Measurements from ENCODE around the gene ITPRID1.

ITPRID1 gene

DNA sequence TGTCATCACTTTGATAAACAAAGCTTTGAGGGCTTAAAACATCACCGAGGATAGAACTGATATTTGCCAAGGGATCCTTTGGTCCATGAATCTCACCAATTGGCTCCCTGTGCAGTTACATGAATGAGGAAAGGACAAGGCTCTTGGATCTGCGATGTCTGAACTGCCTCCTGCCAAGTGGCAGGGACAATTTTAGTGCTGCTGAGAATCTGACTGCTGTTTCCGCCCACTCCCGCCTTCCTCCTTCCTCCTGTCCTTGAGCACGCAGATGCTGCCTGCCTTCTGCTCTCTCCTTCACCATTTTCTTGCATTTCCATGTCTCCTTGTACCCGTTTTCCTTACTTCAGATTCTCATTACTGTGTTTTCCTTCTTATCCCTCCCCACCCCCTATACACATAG, 26.8 kb upstream of the ITPRID1 start:
- Histone ChIP-seq H3K27me3 (ENCODE audit: control insufficient read depth, insufficient read depth, low read length) (no peaks in the 10 kb centered on the region), H3K27ac (ENCODE audit: low read length) (no peak overlapping the region), H3K9me3 (ENCODE audit: control insufficient read depth, insufficient read depth, low read length) (no peaks in the 10 kb centered on the region; the same call in 1 of the 2 replicates), H3K4me1 (ENCODE audit: control insufficient read depth, insufficient read depth, low read length) (no peaks in the 10 kb centered on the region), H3K36me3 (ENCODE audit: control insufficient read depth, insufficient read depth, low read length) (no peaks in the 10 kb centered on the region), H3K4me3 (ENCODE audit: low read length) (no peak overlapping the region)
- DNase-seq (ENCODE audit: low read depth, low spot score): no peak
- WGBS (ENCODE audit: insufficient coverage, insufficient read length): no CpG with 5 or more reads among the region's 6 CpGs

DNA sequence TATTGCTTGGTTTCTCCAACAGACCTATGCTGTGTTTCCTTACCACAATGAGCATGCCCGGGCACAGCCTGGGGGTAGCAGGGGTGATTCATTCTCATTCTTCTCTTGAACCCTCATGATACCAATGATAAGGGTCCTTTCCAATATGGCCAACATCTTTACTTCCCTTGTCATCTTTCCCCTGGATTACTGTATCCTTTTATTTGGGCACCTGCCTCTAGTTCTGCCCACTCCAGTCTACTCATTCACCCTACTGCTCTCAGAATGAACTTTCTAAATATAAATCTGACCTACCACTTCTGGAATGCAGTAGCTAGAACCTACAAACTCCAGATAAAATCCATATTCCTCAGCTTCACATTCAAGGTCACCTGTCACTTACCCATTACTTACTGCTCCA, 26.4 kb upstream of the ITPRID1 start:
- H3K36me3 ChIP-seq (ENCODE audit: control insufficient read depth, insufficient read depth, low read length): no peaks in the 10 kb centered on the region
- H3K9me3 ChIP-seq (ENCODE audit: control insufficient read depth, insufficient read depth, low read length): no peaks in the 10 kb centered on the region; the same call in 1 of the 2 replicates
- H3K27me3 ChIP-seq (ENCODE audit: control insufficient read depth, insufficient read depth, low read length): no peaks in the 10 kb centered on the region
- DNase-seq (ENCODE audit: low read depth, low spot score): no peak
- no peak overlapping the region for H3K27ac ChIP-seq (ENCODE audit: low read length)
- no peak overlapping the region for H3K4me3 ChIP-seq (ENCODE audit: low read length)
- H3K4me1 ChIP-seq (ENCODE audit: control insufficient read depth, insufficient read depth, low read length): no peaks in the 10 kb centered on the region
- no CpG with 5 or more reads among the region's 1 CpG for WGBS (ENCODE audit: insufficient coverage, insufficient read length)

DNA sequence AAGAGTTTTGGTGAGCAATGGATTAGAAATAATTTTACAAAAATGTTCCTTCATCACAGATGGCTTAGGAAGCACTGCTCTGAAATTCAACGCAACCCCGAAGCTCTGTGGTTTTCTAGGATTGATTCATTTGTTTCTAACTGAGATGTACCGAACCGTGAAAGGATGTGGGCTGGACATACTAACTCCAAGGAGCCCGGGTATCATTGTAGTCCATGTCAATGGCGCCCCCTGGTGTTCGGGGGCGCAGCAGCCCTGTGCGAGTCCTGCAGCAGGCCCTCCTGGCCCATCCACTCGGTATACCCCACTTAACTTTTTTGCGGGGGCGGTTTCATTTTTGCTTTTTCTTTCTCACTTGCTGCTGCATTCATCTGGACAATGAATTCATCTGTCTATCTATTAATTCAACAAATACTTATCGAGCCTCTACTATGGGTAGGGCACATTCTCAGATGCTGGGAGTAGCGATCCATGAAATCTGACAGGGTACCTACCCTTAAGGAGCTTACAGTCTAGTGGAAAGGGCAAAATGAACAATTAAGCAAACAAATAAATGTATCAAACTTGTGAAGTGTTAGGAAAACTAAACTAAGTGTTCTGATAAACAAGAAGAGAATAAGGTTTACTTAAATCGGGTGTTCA, 25.2 kb upstream of the ITPRID1 start:
- Histone ChIP-seq H3K27ac (ENCODE audit: low read length) (no peak overlapping the region), H3K27me3 (ENCODE audit: control insufficient read depth, insufficient read depth, low read length) (no peaks in the 10 kb centered on the region), H3K9me3 (ENCODE audit: control insufficient read depth, insufficient read depth, low read length) (no peaks in the 10 kb centered on the region; the same call in 1 of the 2 replicates), H3K4me1 (ENCODE audit: control insufficient read depth, insufficient read depth, low read length) (no peaks in the 10 kb centered on the region), H3K36me3 (ENCODE audit: control insufficient read depth, insufficient read depth, low read length) (no peaks in the 10 kb centered on the region), H3K4me3 (ENCODE audit: low read length) (no peak overlapping the region)
- WGBS (ENCODE audit: insufficient coverage, insufficient read length): no CpG with 5 or more reads among the region's 15 CpGs
- peak; percentile 61 for DNase-seq (ENCODE audit: low read depth, low spot score)

DNA sequence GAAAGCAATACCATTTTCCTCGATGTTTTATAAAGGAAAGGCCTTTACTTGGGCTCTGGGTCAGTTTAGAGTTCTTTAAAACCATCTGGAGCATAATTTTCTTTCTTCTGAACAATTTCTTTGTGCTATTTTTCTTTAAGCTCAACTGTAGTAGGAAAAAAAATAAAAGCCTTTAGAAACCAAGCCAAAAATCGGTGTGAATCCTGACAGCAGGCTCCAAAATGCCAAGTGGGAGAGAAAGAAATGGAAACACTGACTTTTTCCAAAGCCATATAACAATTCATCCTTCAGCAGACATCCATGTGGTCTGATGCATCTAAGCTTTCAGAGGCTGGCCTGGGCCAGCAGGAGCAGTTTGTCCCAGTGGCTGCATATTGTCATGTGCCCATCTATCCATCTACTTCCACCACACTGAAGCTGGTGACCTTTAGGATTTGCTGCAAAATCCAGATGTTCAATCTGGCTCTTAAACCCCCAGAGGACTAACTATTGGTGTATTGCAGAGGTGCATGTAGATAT, 23.0 kb upstream of the ITPRID1 start:
- Histone ChIP-seq H3K4me1 (ENCODE audit: control insufficient read depth, insufficient read depth, low read length) (no peaks in the 10 kb centered on the region), H3K9me3 (ENCODE audit: control insufficient read depth, insufficient read depth, low read length) (no peaks in the 10 kb centered on the region; the same call in 1 of the 2 replicates), H3K36me3 (ENCODE audit: control insufficient read depth, insufficient read depth, low read length) (no peaks in the 10 kb centered on the region), H3K27me3 (ENCODE audit: control insufficient read depth, insufficient read depth, low read length) (no peaks in the 10 kb centered on the region), H3K4me3 (ENCODE audit: low read length) (no peak overlapping the region), H3K27ac (ENCODE audit: low read length) (no peak overlapping the region)
- no peak for DNase-seq (ENCODE audit: low read depth, low spot score)
- no CpG with 5 or more reads among the region's 2 CpGs for WGBS (ENCODE audit: insufficient coverage, insufficient read length)

DNA sequence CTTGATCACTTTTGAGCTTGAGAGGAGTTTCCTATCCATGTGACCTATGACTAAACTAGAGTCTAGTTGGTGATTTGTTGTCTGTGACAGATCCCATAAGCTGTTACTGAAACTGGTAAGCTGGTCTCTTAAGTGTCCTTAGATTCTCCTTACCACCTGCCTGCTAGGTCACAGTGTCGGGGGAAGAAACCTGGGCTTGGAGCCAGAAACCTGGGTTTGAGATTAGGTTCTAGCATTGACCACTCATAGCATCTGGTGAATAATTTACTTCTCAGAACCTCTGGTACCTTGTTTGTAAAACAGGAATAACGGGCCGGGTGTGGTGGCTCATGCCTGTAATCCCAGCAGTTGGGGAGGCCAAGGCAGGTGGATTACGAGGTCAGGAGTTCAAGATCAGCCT, 21.8 kb upstream of the ITPRID1 start:
- no peaks in the 10 kb centered on the region for H3K9me3 ChIP-seq (ENCODE audit: control insufficient read depth, insufficient read depth, low read length)
- WGBS (ENCODE audit: insufficient coverage, insufficient read length): no CpG with 5 or more reads among the region's 4 CpGs
- no peak overlapping the region for H3K4me3 ChIP-seq (ENCODE audit: low read length)
- H3K36me3 ChIP-seq (ENCODE audit: control insufficient read depth, insufficient read depth, low read length): no peaks in the 10 kb centered on the region
- no peaks in the 10 kb centered on the region for H3K27me3 ChIP-seq (ENCODE audit: control insufficient read depth, insufficient read depth, low read length)
- no peak overlapping the region for H3K27ac ChIP-seq (ENCODE audit: low read length)
- no peak for DNase-seq (ENCODE audit: low read depth, low spot score)
- no peaks in the 10 kb centered on the region for H3K4me1 ChIP-seq (ENCODE audit: control insufficient read depth, insufficient read depth, low read length)

DNA sequence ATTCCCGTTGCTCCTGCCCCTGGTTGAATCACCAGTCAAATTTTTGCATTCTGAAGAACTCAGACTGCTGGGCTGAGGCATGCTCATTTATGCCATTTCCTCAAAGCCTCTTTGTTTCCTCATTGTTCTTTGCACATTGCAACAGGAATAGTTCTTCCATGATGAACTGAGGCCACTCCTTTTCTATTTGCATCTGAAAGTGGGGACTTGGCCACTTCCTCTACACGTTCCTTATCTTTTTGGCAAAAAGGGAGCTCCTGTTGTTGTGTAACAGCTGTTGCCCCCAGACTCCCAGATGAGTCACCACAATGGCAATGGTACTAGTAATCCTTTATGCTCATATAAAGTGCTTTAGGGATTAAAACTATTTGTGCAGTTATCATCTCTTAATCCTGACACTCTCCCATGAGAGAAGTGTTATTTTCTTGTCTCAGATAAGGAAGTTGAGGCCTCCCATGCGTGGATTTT, 20.1 kb upstream of the ITPRID1 start:
- Histone ChIP-seq H3K27me3 (ENCODE audit: control insufficient read depth, insufficient read depth, low read length) (no peaks in the 10 kb centered on the region; the same call in 1 of the 2 replicates), H3K4me1 (ENCODE audit: control insufficient read depth, insufficient read depth, low read length) (no peaks in the 10 kb centered on the region), H3K4me3 (ENCODE audit: low read length) (no peak overlapping the region), H3K27ac (ENCODE audit: low read length) (no peak overlapping the region), H3K36me3 (ENCODE audit: control insufficient read depth, insufficient read depth, low read length) (no peaks in the 10 kb centered on the region), H3K9me3 (ENCODE audit: control insufficient read depth, insufficient read depth, low read length) (no peaks in the 10 kb centered on the region)
- DNase-seq (ENCODE audit: low read depth, low spot score): peak; percentile 22
- WGBS (ENCODE audit: insufficient coverage, insufficient read length): no CpG with 5 or more reads among the region's 3 CpGs

DNA sequence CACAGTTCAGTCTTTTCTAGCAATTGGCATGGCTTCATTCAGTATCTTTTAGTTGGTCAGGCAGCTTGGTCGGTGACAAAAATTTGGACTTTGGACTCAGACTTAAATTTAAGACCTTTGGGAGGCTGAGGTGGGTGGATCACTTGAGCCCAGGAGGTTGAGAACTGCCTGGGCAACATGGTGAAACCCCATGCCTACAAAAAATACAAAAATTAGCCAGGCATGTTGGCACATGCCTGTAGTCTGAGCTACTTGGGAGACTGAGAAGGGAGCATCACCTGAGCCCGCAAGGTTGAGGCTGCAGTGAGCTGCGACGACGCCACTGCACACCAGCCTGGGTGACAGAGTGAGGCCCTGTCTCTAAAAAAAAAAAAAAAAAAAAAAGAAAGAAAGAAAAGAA, 19.5 kb upstream of the ITPRID1 start:
- no peak for DNase-seq (ENCODE audit: low read depth, low spot score)
- H3K36me3 ChIP-seq (ENCODE audit: control insufficient read depth, insufficient read depth, low read length): no peaks in the 10 kb centered on the region
- no peaks in the 10 kb centered on the region for H3K4me1 ChIP-seq (ENCODE audit: control insufficient read depth, insufficient read depth, low read length)
- H3K27ac ChIP-seq (ENCODE audit: low read length): no peak overlapping the region
- H3K27me3 ChIP-seq (ENCODE audit: control insufficient read depth, insufficient read depth, low read length): no peaks in the 10 kb centered on the region; the same call in 1 of the 2 replicates
- no peak overlapping the region for H3K4me3 ChIP-seq (ENCODE audit: low read length)
- no CpG with 5 or more reads among the region's 5 CpGs for WGBS (ENCODE audit: insufficient coverage, insufficient read length)
- no peaks in the 10 kb centered on the region for H3K9me3 ChIP-seq (ENCODE audit: control insufficient read depth, insufficient read depth, low read length)

DNA sequence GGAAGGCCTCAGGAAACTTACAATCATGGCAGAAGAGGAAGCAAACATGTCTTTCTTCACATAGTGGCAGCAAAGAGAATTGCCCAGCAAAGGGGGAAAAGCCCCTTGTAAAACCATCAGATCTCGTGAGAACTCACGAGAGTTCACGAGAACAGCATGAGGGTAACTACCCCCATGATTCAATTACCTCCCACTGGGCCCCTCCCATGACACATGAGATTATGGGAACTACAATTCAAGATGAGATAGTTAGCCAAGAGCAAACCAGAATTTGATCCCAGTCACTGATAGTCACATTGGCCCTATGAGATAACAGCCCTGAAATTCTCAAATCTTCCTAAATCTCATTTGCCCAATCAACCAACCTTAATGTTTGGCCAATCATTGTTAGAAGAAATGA, 18.2 kb upstream of the ITPRID1 start:
- Histone ChIP-seq H3K4me3 (ENCODE audit: low read length) (no peak overlapping the region), H3K27ac (ENCODE audit: low read length) (no peak overlapping the region), H3K4me1 (ENCODE audit: control insufficient read depth, insufficient read depth, low read length) (no peaks in the 10 kb centered on the region), H3K27me3 (ENCODE audit: control insufficient read depth, insufficient read depth, low read length) (no peaks in the 10 kb centered on the region; the same call in 1 of the 2 replicates), H3K36me3 (ENCODE audit: control insufficient read depth, insufficient read depth, low read length) (no peaks in the 10 kb centered on the region), H3K9me3 (ENCODE audit: control insufficient read depth, insufficient read depth, low read length) (no peaks in the 10 kb centered on the region)
- DNase-seq (ENCODE audit: low read depth, low spot score): no peak
- no CpG with 5 or more reads among the region's 3 CpGs for WGBS (ENCODE audit: insufficient coverage, insufficient read length)

DNA sequence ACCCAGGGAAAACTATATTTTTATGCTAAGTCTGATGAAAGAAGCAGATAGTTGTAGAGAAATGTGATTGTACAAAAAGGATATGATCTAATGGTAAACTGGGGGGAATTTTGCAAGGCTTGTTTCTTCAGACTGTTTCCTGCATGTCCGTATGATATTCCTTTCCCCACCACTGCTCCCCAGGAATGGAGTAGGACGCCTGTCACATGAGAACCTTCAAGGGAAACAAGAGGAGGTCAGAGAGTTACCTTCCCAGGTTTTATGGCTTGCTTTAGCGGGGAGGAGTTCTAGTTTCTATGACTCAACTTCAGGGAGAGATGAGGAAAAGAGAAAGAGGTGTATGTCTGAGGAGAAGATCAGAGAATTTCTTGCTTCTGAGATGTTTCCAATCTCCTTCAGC, 16.4 kb upstream of the ITPRID1 start:
- Histone ChIP-seq H3K27ac (ENCODE audit: low read length) (no peak overlapping the region), H3K36me3 (ENCODE audit: control insufficient read depth, insufficient read depth, low read length) (no peaks in the 10 kb centered on the region), H3K4me1 (ENCODE audit: control insufficient read depth, insufficient read depth, low read length) (no peaks in the 10 kb centered on the region), H3K9me3 (ENCODE audit: control insufficient read depth, insufficient read depth, low read length) (no peaks in the 10 kb centered on the region), H3K27me3 (ENCODE audit: control insufficient read depth, insufficient read depth, low read length) (no peaks in the 10 kb centered on the region; the same call in 1 of the 2 replicates), H3K4me3 (ENCODE audit: low read length) (no peak overlapping the region)
- WGBS (ENCODE audit: insufficient coverage, insufficient read length): no CpG with 5 or more reads among the region's 3 CpGs
- DNase-seq (ENCODE audit: low read depth, low spot score): no peak

DNA sequence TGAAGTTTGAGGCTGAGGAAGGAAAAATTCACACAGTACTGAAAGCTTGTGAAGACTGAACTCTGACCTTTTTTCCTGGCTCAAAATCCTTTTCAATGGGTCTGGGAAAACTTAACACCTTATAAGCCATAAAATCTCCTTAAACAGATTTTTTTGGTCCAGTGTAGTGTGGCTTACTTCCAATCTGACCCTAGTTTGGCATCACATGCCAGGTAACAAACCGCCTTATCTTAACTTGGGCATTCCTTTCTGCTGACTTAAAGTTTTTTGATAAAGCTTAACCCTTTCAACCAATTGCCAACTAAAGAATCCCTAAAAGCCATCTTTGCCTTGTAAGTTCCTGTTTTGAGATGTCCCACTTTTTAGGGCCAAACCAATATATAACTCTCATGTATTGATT, 13.2 kb upstream of the ITPRID1 start:
- Histone ChIP-seq H3K36me3 (ENCODE audit: control insufficient read depth, insufficient read depth, low read length) (no peaks in the 10 kb centered on the region), H3K4me1 (ENCODE audit: control insufficient read depth, insufficient read depth, low read length) (no peaks in the 10 kb centered on the region), H3K9me3 (ENCODE audit: control insufficient read depth, insufficient read depth, low read length) (no peaks in the 10 kb centered on the region), H3K27me3 (ENCODE audit: control insufficient read depth, insufficient read depth, low read length) (no peaks in the 10 kb centered on the region; the same call in 1 of the 2 replicates), H3K27ac (ENCODE audit: low read length) (no peak overlapping the region), H3K4me3 (ENCODE audit: low read length) (no peak overlapping the region)
- WGBS (ENCODE audit: insufficient coverage, insufficient read length): no CpG with 5 or more reads among the region's 1 CpG
- DNase-seq (ENCODE audit: low read depth, low spot score): no peak

DNA sequence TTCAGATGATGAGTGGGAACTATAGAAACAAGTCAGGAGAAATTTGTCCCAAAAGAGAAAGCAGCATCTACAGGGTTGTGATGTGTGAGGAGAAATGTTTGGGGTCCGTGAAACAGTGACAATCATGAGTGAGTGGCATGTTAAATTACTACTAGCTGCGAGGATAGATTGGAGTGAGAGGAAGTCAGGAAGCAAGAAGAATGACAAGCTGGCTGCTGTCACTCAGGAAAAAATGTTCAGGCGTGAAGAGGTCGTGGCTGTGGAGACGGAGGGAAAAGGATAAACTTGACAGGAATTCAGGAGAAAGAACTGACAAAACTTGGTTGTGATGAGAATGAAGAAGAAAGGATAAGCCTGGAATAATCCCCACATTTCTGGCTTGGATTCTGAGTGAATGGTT, 5.1 kb upstream of the ITPRID1 start:
- 100% methylated on average over 1 of the region's 5 CpGs for WGBS (ENCODE audit: insufficient coverage, insufficient read length)
- no peak overlapping the region for H3K27ac ChIP-seq (ENCODE audit: low read length)

More for the DNA sequence above, 5.1 kb upstream of the ITPRID1 start:
- Histone ChIP-seq H3K36me3 (ENCODE audit: control insufficient read depth, insufficient read depth, low read length) (no peaks in the 10 kb centered on the region), H3K9me3 (ENCODE audit: control insufficient read depth, insufficient read depth, low read length) (no peaks in the 10 kb centered on the region), H3K4me1 (ENCODE audit: control insufficient read depth, insufficient read depth, low read length) (no peaks in the 10 kb centered on the region), H3K27me3 (ENCODE audit: control insufficient read depth, insufficient read depth, low read length) (no peaks in the 10 kb centered on the region), H3K4me3 (ENCODE audit: low read length) (no peak overlapping the region)
- DNase-seq (ENCODE audit: low read depth, low spot score): no peak
